ENCODE results near the gene NDUFB2.

Gene NDUFB2

DNA sequence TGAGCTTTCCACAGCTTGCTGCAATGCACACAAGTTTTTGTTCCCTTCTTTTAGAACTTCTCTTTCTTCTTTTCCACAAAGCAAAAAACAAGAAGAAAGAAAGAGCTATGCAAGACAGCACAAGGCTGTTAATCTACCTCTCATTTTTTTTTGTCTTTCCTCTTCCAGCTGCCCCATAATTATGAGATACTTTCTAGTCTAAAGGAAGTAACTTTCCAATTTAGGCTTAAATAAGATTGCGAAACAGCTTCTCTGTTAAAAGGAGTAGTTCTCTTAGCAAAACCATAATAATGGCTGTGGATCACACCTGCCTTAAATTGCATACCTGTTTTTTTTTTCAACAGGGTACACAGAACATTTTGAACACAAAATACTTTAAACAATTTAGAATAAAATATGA lies 56.0 kb downstream of the NDUFB2 start:
- TF ChIP-seq ZFX (IDR thresholded peaks at IDR 0.05; ENCODE audit: borderline replicate concordance) = no peak
- TF ChIP-seq, protein P1, sequence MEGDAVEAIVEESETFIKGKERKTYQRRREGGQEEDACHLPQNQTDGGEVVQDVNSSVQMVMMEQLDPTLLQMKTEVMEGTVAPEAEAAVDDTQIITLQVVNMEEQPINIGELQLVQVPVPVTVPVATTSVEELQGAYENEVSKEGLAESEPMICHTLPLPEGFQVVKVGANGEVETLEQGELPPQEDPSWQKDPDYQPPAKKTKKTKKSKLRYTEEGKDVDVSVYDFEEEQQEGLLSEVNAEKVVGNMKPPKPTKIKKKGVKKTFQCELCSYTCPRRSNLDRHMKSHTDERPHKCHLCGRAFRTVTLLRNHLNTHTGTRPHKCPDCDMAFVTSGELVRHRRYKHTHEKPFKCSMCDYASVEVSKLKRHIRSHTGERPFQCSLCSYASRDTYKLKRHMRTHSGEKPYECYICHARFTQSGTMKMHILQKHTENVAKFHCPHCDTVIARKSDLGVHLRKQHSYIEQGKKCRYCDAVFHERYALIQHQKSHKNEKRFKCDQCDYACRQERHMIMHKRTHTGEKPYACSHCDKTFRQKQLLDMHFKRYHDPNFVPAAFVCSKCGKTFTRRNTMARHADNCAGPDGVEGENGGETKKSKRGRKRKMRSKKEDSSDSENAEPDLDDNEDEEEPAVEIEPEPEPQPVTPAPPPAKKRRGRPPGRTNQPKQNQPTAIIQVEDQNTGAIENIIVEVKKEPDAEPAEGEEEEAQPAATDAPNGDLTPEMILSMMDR (IDR thresholded peaks at IDR 0.05) = no peak
- no peak overlapping the region for H3K27ac ChIP-seq

DNA sequence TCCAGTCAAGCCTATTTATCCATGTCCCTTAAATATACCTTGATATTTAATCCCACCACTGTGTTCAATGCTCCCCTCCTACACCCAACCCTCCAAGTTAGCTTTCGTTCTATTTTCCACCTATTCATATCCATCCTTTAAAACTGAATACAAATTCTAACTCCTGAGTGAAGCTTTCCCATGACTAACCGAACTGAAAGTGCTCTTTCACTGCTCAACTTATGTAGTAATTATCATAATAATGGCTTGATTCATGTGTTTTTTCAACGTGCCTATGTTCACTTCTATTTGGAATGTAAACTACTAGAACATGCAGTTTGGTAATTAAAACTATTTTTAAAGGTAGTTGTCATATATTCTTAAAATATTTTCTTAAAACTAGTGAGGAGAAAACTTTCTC lies 58.0 kb downstream of the NDUFB2 start:
- H3K27ac ChIP-seq = no peak overlapping the region
- TF ChIP-seq, protein P1 (IDR thresholded peaks at IDR 0.05) = no peak
- no peak for TF ChIP-seq ZFX (IDR thresholded peaks at IDR 0.05; ENCODE audit: borderline replicate concordance)
